Endothelial cell of umbilical vein (primary cell): ENCODE data around the gene NPB. TPM values are rescaled to one million over a fixed set of nuclear protein-coding genes. Genes with fewer than 3 reads are reported as not detected.
A peak's percentile ranks its signal among the peaks of the same experiment; 100 is the strongest.

ENCODE experiments used
- BruUV-seq: library from RNA; stranded (reverse); fragments of 400-500 nt; replicated peaks from 2 replicates; lab custom pipeline; 2021; lab: Mats Ljungman, UMichigan
- CTCF ChIA-PET: fragments of 300-600, 350-600 bp; sonication (Branson Sonifier 250); formaldehyde crosslinking; loops from one replicate; lab custom pipeline; 2021; ENCODE audit warnings: antibody characterized with exemption, inconsistent platforms; lab: Charles Lee
- POLR2A ChIA-PET: fragments of 300-600, 350-600 bp; sonication (Branson Sonifier 250); formaldehyde crosslinking; loops from one replicate; lab custom pipeline; 2021; ENCODE audit warnings: antibody characterized with exemption, inconsistent platforms; lab: Charles Lee
- DNase-seq: peaks from one replicate; pipeline ENCODE4 v3.0.0-alpha.2; 2011; ENCODE audit warnings: low read depth, low spot score
- FAIRE-seq: peaks from 2 replicates; lab custom pipeline; 2011; peaks lifted over from hg19 to GRCh38; lab: Jason Lieb, UNC
- H2AFZ ChIP-seq: 2 replicates; pipeline ENCODE4 v1.6.0; 2012; ENCODE audit warnings: low read depth, low read length, control low read depth, inconsistent platforms
- H3K27ac ChIP-seq: 2 replicates; pipeline ENCODE4 v1.5.1; 2011; ENCODE audit warnings: low read depth, mild to moderate bottlenecking, control low read depth, low read length, moderate library complexity; ENCODE audit not compliant: insufficient read depth
- H3K27me3 ChIP-seq, 2 experiments: 2 replicates each; pipeline versions ENCODE4 v1.6.0 to v1.6.1; 2011; ENCODE audit warnings: low read length in 2 of 2, mixed read lengths in 1 of 2; ENCODE audit not compliant: control insufficient read depth in 2 of 2, insufficient read depth in 2 of 2
- H3K36me3 ChIP-seq, 2 experiments: 2 replicates in 1 of 2; 3 replicates in 1 of 2; pipeline ENCODE4 v1.5.1; 2011; ENCODE audit warnings: low read length in 2 of 2, mild to moderate bottlenecking in 1 of 2, moderate library complexity in 1 of 2; ENCODE audit not compliant: control insufficient read depth in 2 of 2, insufficient read depth in 2 of 2; ENCODE audit errors: extremely low read depth in 1 of 2
- H3K4me1 ChIP-seq: 3 replicates; pipeline ENCODE4 v1.5.1; 2011; ENCODE audit warnings: mild to moderate bottlenecking, low read length; ENCODE audit not compliant: control insufficient read depth, insufficient read depth; ENCODE audit errors: extremely low read depth
- H3K4me2 ChIP-seq: 2 replicates; pipeline ENCODE4 v1.6.1; 2011; ENCODE audit warnings: low read length, control low read depth, mixed read lengths; ENCODE audit not compliant: insufficient read depth
- H3K4me3 ChIP-seq, 3 experiments: fragments of 200-600 bp in 1 of 3; sonication (generic), shearing (Covaris generic) in 1 of 3; replicated peaks in 1 of 3; 2 replicates each; pipeline ENCODE4 v1.5.1; 2011 to 2016; ENCODE audit warnings: control low read depth in 3 of 3, low read length in 3 of 3, mild to moderate bottlenecking in 2 of 3, inconsistent platforms in 1 of 3, low read depth in 1 of 3, moderate library complexity in 1 of 3; ENCODE audit not compliant: insufficient read depth in 1 of 3
- H3K79me2 ChIP-seq: 2 replicates; pipeline ENCODE4 v1.6.0; 2012; ENCODE audit warnings: low read length, inconsistent platforms; ENCODE audit not compliant: control insufficient read depth, insufficient read depth
- H3K9ac ChIP-seq: replicated peaks from 2 replicates; pipeline ENCODE3; 2011; ENCODE audit warnings: low read length, control low read depth; ENCODE audit not compliant: insufficient read depth; ENCODE audit errors: extremely low read depth
- H3K9me1 ChIP-seq: replicated peaks from 3 replicates; pipeline ENCODE4 v1.6.0; 2011; ENCODE audit warnings: mild to moderate bottlenecking, low read length; ENCODE audit not compliant: control insufficient read depth, insufficient read depth; ENCODE audit errors: extremely low read depth
- H3K9me3 ChIP-seq: replicated peaks from 2 replicates; pipeline ENCODE4 v1.5.1; 2012; ENCODE audit warnings: low read length, inconsistent platforms; ENCODE audit not compliant: control insufficient read depth, insufficient read depth
- H4K20me1 ChIP-seq: replicated peaks from 2 replicates; pipeline ENCODE3; 2011; ENCODE audit warnings: mild to moderate bottlenecking, low read length; ENCODE audit not compliant: control insufficient read depth, insufficient read depth; ENCODE audit errors: extremely low read depth
- EZH2 ChIP-seq: IDR thresholded peaks from 2 replicates; pipeline ENCODE4 v1.6.1; 2012; ENCODE audit warnings: borderline replicate concordance, low read depth, mild to moderate bottlenecking, moderate library complexity, low read length, inconsistent platforms; ENCODE audit not compliant: severe bottlenecking
- FOS ChIP-seq: IDR thresholded peaks from 2 replicates; pipeline ENCODE4 v1.6.1; 2011; ENCODE audit warnings: mild to moderate bottlenecking, low read length, moderate library complexity, borderline replicate concordance; ENCODE audit not compliant: insufficient read depth
- GATA2 ChIP-seq: IDR thresholded peaks from 2 replicates; pipeline ENCODE4 v1.7.0; 2011; ENCODE audit warnings: low read depth, mild to moderate bottlenecking, moderate library complexity, mixed read lengths, low read length; ENCODE audit not compliant: insufficient read length, insufficient read depth
- JUN ChIP-seq: IDR thresholded peaks from 2 replicates; pipeline ENCODE4 v1.6.1; 2011; ENCODE audit warnings: borderline replicate concordance, low read depth; ENCODE audit not compliant: insufficient read length, insufficient read depth
- MAX ChIP-seq: IDR thresholded peaks from 2 replicates; pipeline ENCODE4 v1.6.1; 2011; ENCODE audit not compliant: insufficient read depth, insufficient read length
- MYC ChIP-seq: IDR thresholded peaks from one replicate; pipeline ENCODE4 v1.6.1; 2011; ENCODE audit warnings: mild to moderate bottlenecking, low read depth, low read length
- POLR2A ChIP-seq: IDR thresholded peaks from 2 replicates; pipeline ENCODE4 v1.6.1; 2012; ENCODE audit warnings: low read depth, mild to moderate bottlenecking, control low read depth, low read length
- POLR2AphosphoS5 ChIP-seq: IDR thresholded peaks from 2 replicates; pipeline ENCODE4 v1.6.1; 2012; ENCODE audit warnings: low read depth, mild to moderate bottlenecking, control low read depth, low read length, moderate library complexity; ENCODE audit not compliant: insufficient read depth
- dilution Hi-C: fragments of 300-500 bp; cut with MboI; formaldehyde crosslinking; loops from one replicate; pipeline ENCODE4 v1.15.0; 2019; ENCODE audit warnings: low sequenced_read_pairs; ENCODE audit not compliant: extremely low pct_ligation_motif_present
- intact Hi-C: fragments of 100-400 bp; cut with micrococcal nuclease; formaldehyde crosslinking; loops from one replicate; pipeline ENCODE4 v1.10.0; 2022
- polyA plus RNA-seq, 4 experiments: library from polyadenylated mRNA; depleted of rRNA in 3 of 4; stranded (reverse) in 3 of 4; unstranded in 1 of 4; fragments of >200 nt; gene quantifications; 2 replicates each; pipeline versions ENCODE4 v1.2.1 to v1.2.3, GENCODE V29; 2011 to 2012; ENCODE audit warnings: missing spikeins in 1 of 4
- total RNA-seq: library from RNA; stranded (reverse); gene quantifications from 2 replicates; pipeline ENCODE4 v1.2.3, GENCODE V29; 2021
- TF ChIP-seq, protein P1 (sequence below), 2 donors: IDR thresholded peaks; 1 replicate in 1 of 2; 2 replicates in 1 of 2; pipeline ENCODE4 v1.5.1; 2011; ENCODE audit warnings: low read length in 2 of 2, mild to moderate bottlenecking in 2 of 2, moderate library complexity in 2 of 2, control low read depth in 1 of 2, inconsistent platforms in 1 of 2, low read depth in 1 of 2; ENCODE audit not compliant: insufficient read depth in 1 of 2; ENCODE audit errors: extremely low read depth in 1 of 2

The NPB gene
- total and polyA plus RNA-seq, 2 donors (not counting 3 experiments of a cell fraction or from before 2014, with no cell fraction given), result 0.33 to 0.42 TPM

DNA sequence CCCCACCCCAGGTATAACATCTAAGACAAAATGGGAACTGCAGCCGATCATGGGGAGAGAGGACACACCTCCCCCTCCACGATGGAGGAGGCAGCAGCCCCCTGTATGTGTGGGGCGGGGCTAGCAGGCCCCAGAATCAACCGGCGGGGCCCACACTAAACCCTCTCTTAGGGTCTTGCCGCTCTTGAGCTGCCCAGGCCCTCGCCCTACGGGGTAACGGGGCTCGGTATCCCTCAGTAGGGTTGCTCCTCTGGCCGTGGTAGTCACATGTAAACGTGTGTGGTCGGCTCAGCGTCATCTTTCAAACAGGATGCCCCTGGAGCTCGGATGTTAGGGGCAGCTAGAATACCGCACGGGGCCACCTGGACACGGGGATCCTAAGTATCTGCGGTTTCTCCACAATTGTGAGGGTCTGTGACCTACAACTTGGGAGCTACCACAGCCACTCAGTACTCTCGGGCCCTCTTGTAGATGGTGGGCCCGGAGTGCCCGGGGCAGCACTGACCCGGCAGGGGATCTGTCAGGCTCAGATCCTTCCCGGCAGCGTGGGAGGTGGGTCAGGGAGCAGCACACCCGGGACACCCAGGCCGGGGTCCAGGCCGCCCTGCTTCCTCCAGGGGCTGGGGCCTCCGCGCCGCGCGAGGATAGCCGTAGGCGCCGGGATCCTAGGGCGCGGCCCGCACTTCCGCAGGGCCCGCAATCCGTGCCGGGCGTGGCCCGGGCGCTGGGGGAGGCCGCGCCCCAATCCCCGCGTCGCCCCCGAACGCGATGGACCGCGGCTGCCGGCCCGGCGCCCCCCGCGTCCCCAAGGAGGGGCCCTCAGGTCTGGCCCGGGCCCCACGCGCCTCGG lies 31.7 kb upstream of the NPB start:
- no peaks in the 10 kb centered on the region for H3K27me3 ChIP-seq
- TF ChIP-seq MAX, result no peak
- TF ChIP-seq, protein P1, sequence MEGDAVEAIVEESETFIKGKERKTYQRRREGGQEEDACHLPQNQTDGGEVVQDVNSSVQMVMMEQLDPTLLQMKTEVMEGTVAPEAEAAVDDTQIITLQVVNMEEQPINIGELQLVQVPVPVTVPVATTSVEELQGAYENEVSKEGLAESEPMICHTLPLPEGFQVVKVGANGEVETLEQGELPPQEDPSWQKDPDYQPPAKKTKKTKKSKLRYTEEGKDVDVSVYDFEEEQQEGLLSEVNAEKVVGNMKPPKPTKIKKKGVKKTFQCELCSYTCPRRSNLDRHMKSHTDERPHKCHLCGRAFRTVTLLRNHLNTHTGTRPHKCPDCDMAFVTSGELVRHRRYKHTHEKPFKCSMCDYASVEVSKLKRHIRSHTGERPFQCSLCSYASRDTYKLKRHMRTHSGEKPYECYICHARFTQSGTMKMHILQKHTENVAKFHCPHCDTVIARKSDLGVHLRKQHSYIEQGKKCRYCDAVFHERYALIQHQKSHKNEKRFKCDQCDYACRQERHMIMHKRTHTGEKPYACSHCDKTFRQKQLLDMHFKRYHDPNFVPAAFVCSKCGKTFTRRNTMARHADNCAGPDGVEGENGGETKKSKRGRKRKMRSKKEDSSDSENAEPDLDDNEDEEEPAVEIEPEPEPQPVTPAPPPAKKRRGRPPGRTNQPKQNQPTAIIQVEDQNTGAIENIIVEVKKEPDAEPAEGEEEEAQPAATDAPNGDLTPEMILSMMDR (IDR thresholded peaks at IDR 0.05; ENCODE audit: extremely low read depth in 1 of 2, insufficient read depth in 1 of 2, low read depth in 1 of 2, low read length in 2 of 2), result no peak
- TF ChIP-seq EZH2, result no peak
- no peak for TF ChIP-seq POLR2AphosphoS5
- no peak for TF ChIP-seq GATA2
- TF ChIP-seq MYC, result no peak
- TF ChIP-seq JUN, result no peak
- no peak for TF ChIP-seq FOS
- no peak for TF ChIP-seq POLR2A
- peaks cover 6 to 17% of the 10 kb centered on the region in 2 experiments for H3K36me3 ChIP-seq
- H3K4me2 ChIP-seq, result peak overlapping the region; percentile 79
- intact Hi-C loops, result loop anchor here (2.0 kb wide), 2 partner anchors 20 to 40 kb away; partner anchors contain the start of genes ALYREF, ANAPC11 and PCYT2
- DNase-seq (peak; percentile 48), FAIRE-seq (peak; percentile 66)
- H3K9me3 ChIP-seq, result no peaks in the 10 kb centered on the region
- no peaks in the 10 kb centered on the region for H4K20me1 ChIP-seq
- peak overlapping the region; percentile 89 for H3K9ac ChIP-seq
- ChIA-PET CTCF (interaction anchor here (1.0 to 3.0 kb wide), 9 partner anchors 16 to 152 kb away, joined by 3 to 16 read pairs (median 4); partner anchors contain the start of genes ALYREF, ANAPC11, CENPX and LRRC45), POLR2A (interaction anchor here (0.5 kb wide), 2 partner anchors 10 to 384 kb away, joined by 3 to 5 read pairs; no protein-coding TSS in a partner anchor)
- no peaks in the 10 kb centered on the region for H3K9me1 ChIP-seq
- no peak overlapping the region for H2AFZ ChIP-seq
- dilution Hi-C loops, result no loop called here
- BruUV-seq, result no TSS peak
- H3K4me1 ChIP-seq, result peaks cover 17% of the 10 kb centered on the region
- H3K4me3 ChIP-seq, result peak overlapping the region; percentile 66 to 85 (median 77)
- peak overlapping the region; percentile 66 for H3K27ac ChIP-seq
- peaks cover 25% of the 10 kb centered on the region for H3K79me2 ChIP-seq
